ENCODE results near the gene SNAP29.
"Not testable (repeated sequence)": the region's sequence is repeated elsewhere in the genome, so short reads cannot be mapped to it uniquely, and the experiment has no call there.

The SNAP29 gene

GRCh38 chr22:20918663-20919218, 59.9 kb downstream of the SNAP29 start:
- Histone ChIP-seq H3K36me3 (ENCODE audit: control insufficient read depth, insufficient read depth, low read length) (peaks cover 11% of the 10 kb centered on the region), H3K9me3 (ENCODE audit: control insufficient read depth, low read length) (no peaks in the 10 kb centered on the region), H3K4me3 (ENCODE audit: extremely low read depth, insufficient read depth, low read length, poor library complexity, severe bottlenecking) (peak overlapping the region; percentile 100), H3K4me1 (ENCODE audit: control insufficient read depth, insufficient read depth, low read length, poor library complexity, severe bottlenecking) (peaks cover 13% of the 10 kb centered on the region), H3K27ac (ENCODE audit: low read depth, low read length, severe bottlenecking) (no peak overlapping the region)
- WGBS, 2 experiments (ENCODE audit: insufficient coverage in 2 of 2) = 3% methylated on average over 7 of the region's 19 CpGs; no CpG with 5 or more reads in 1 of the 2 experiments

- WGBS, 2 experiments (ENCODE audit: insufficient coverage in 2 of 2) = no CpG with 5 or more reads among the region's 4 CpGs
- peaks cover 20% of the 10 kb centered on the region for H3K36me3 ChIP-seq (ENCODE audit: control insufficient read depth, insufficient read depth, low read length)
- H3K4me1 ChIP-seq (ENCODE audit: control insufficient read depth, insufficient read depth, low read length, poor library complexity, severe bottlenecking) = peaks cover 13% of the 10 kb centered on the region
- no peak overlapping the region for H3K27ac ChIP-seq (ENCODE audit: low read depth, low read length, severe bottlenecking)
- peak overlapping the region; percentile 100 for H3K4me3 ChIP-seq (ENCODE audit: extremely low read depth, insufficient read depth, low read length, poor library complexity, severe bottlenecking)
- no peaks in the 10 kb centered on the region for H3K9me3 ChIP-seq (ENCODE audit: control insufficient read depth, low read length)
Measured at GRCh38 chr22:20919718-20920117, 60.9 kb downstream of the SNAP29 start.

GRCh38 chr22:20920881-20921203, 62.0 kb downstream of the SNAP29 start:
- Histone ChIP-seq H3K36me3 (ENCODE audit: control insufficient read depth, insufficient read depth, low read length) (peaks cover 31% of the 10 kb centered on the region), H3K9me3 (ENCODE audit: control insufficient read depth, low read length) (no peaks in the 10 kb centered on the region), H3K4me3 (ENCODE audit: extremely low read depth, insufficient read depth, low read length, poor library complexity, severe bottlenecking) (peak overlapping the region; percentile 100), H3K4me1 (ENCODE audit: control insufficient read depth, insufficient read depth, low read length, poor library complexity, severe bottlenecking) (peaks cover 13% of the 10 kb centered on the region), H3K27ac (ENCODE audit: low read depth, low read length, severe bottlenecking) (no peak overlapping the region)
- WGBS, 2 experiments (ENCODE audit: insufficient coverage in 2 of 2) = 80 to 82% methylated on average over 3 of the region's 3 CpGs

- 0 to 100% methylated on average over 1 of the region's 3 CpGs for WGBS, 2 experiments (ENCODE audit: insufficient coverage in 2 of 2)
- Histone ChIP-seq H3K36me3 (ENCODE audit: control insufficient read depth, insufficient read depth, low read length) (peaks cover 40% of the 10 kb centered on the region), H3K4me1 (ENCODE audit: control insufficient read depth, insufficient read depth, low read length, poor library complexity, severe bottlenecking) (peaks cover 13% of the 10 kb centered on the region), H3K27ac (ENCODE audit: low read depth, low read length, severe bottlenecking) (no peak overlapping the region), H3K4me3 (ENCODE audit: extremely low read depth, insufficient read depth, low read length, poor library complexity, severe bottlenecking) (no peak overlapping the region), H3K9me3 (ENCODE audit: control insufficient read depth, low read length) (no peaks in the 10 kb centered on the region)
Measured at GRCh38 chr22:20922141-20922751, 63.4 kb downstream of the SNAP29 start.

- no peak overlapping the region for H3K4me3 ChIP-seq (ENCODE audit: extremely low read depth, insufficient read depth, low read length, poor library complexity, severe bottlenecking)
- H3K9me3 ChIP-seq (ENCODE audit: control insufficient read depth, low read length) = no peaks in the 10 kb centered on the region
- H3K36me3 ChIP-seq (ENCODE audit: control insufficient read depth, insufficient read depth, low read length) = peaks cover 55% of the 10 kb centered on the region
- H3K27ac ChIP-seq (ENCODE audit: low read depth, low read length, severe bottlenecking) = no peak overlapping the region
- 86 to 100% methylated on average over 2 of the region's 2 CpGs for WGBS, 2 experiments (ENCODE audit: insufficient coverage in 2 of 2)
- H3K4me1 ChIP-seq (ENCODE audit: control insufficient read depth, insufficient read depth, low read length, poor library complexity, severe bottlenecking) = peaks cover 4% of the 10 kb centered on the region
Measured at GRCh38 chr22:20926243-20926642, 67.4 kb downstream of the SNAP29 start.

- H3K27ac ChIP-seq (ENCODE audit: low read depth, low read length, severe bottlenecking) = no peak overlapping the region
- H3K4me1 ChIP-seq (ENCODE audit: control insufficient read depth, insufficient read depth, low read length, poor library complexity, severe bottlenecking) = no peaks in the 10 kb centered on the region
- H3K9me3 ChIP-seq (ENCODE audit: control insufficient read depth, low read length) = no peaks in the 10 kb centered on the region
- H3K4me3 ChIP-seq (ENCODE audit: extremely low read depth, insufficient read depth, low read length, poor library complexity, severe bottlenecking) = no peak overlapping the region
- WGBS, 2 experiments (ENCODE audit: insufficient coverage in 2 of 2) = 89 to 90% methylated on average over 1 to 3 of the region's 4 CpGs
- H3K36me3 ChIP-seq (ENCODE audit: control insufficient read depth, insufficient read depth, low read length) = peaks cover 54% of the 10 kb centered on the region
Measured at GRCh38 chr22:20927940-20928572, 69.2 kb downstream of the SNAP29 start.

GRCh38 chr22:20928573-20928967, 69.8 kb downstream of the SNAP29 start:
- Histone ChIP-seq H3K4me3 (ENCODE audit: extremely low read depth, insufficient read depth, low read length, poor library complexity, severe bottlenecking) (no peak overlapping the region), H3K36me3 (ENCODE audit: control insufficient read depth, insufficient read depth, low read length) (peaks cover 52% of the 10 kb centered on the region), H3K9me3 (ENCODE audit: control insufficient read depth, low read length) (no peaks in the 10 kb centered on the region), H3K4me1 (ENCODE audit: control insufficient read depth, insufficient read depth, low read length, poor library complexity, severe bottlenecking) (no peaks in the 10 kb centered on the region), H3K27ac (ENCODE audit: low read depth, low read length, severe bottlenecking) (no peak overlapping the region)
- WGBS, 2 experiments (ENCODE audit: insufficient coverage in 2 of 2) = 100% methylated on average over 1 of the region's 4 CpGs

- Histone ChIP-seq H3K36me3 (ENCODE audit: control insufficient read depth, insufficient read depth, low read length) (peaks cover 55% of the 10 kb centered on the region), H3K4me1 (ENCODE audit: control insufficient read depth, insufficient read depth, low read length, poor library complexity, severe bottlenecking) (no peaks in the 10 kb centered on the region), H3K9me3 (ENCODE audit: control insufficient read depth, low read length) (no peaks in the 10 kb centered on the region), H3K4me3 (ENCODE audit: extremely low read depth, insufficient read depth, low read length, poor library complexity, severe bottlenecking) (no peak overlapping the region), H3K27ac (ENCODE audit: low read depth, low read length, severe bottlenecking) (no peak overlapping the region)
- no CpG with 5 or more reads among the region's 1 CpG for WGBS, 2 experiments (ENCODE audit: insufficient coverage in 2 of 2)
Measured at GRCh38 chr22:20930004-20930403, 71.2 kb downstream of the SNAP29 start.

- H3K9me3 ChIP-seq (ENCODE audit: control insufficient read depth, low read length); H3K27ac ChIP-seq (ENCODE audit: low read depth, low read length, severe bottlenecking); H3K4me3 ChIP-seq (ENCODE audit: extremely low read depth, insufficient read depth, low read length, poor library complexity, severe bottlenecking); H3K4me1 ChIP-seq (ENCODE audit: control insufficient read depth, insufficient read depth, low read length, poor library complexity, severe bottlenecking): not testable (repeated sequence)
- WGBS, 2 experiments (ENCODE audit: insufficient coverage in 2 of 2) = 93 to 98% methylated on average over 4 to 11 of the region's 12 CpGs
- peaks cover 55% of the 10 kb centered on the region for H3K36me3 ChIP-seq (ENCODE audit: control insufficient read depth, insufficient read depth, low read length)
Measured at GRCh38 chr22:20930435-20930834, 71.6 kb downstream of the SNAP29 start.

- Histone ChIP-seq H3K27ac (ENCODE audit: low read depth, low read length, severe bottlenecking) (no peak overlapping the region), H3K4me3 (ENCODE audit: extremely low read depth, insufficient read depth, low read length, poor library complexity, severe bottlenecking) (no peak overlapping the region), H3K36me3 (ENCODE audit: control insufficient read depth, insufficient read depth, low read length) (peaks cover 55% of the 10 kb centered on the region), H3K4me1 (ENCODE audit: control insufficient read depth, insufficient read depth, low read length, poor library complexity, severe bottlenecking) (peaks cover 4% of the 10 kb centered on the region), H3K9me3 (ENCODE audit: control insufficient read depth, low read length) (no peaks in the 10 kb centered on the region)
- WGBS, 2 experiments (ENCODE audit: insufficient coverage in 2 of 2) = 80 to 100% methylated on average over 1 of the region's 4 CpGs
Measured at GRCh38 chr22:20931126-20931654, 72.4 kb downstream of the SNAP29 start.

- Histone ChIP-seq H3K27ac (ENCODE audit: low read depth, low read length, severe bottlenecking) (no peak overlapping the region), H3K36me3 (ENCODE audit: control insufficient read depth, insufficient read depth, low read length) (peaks cover 66% of the 10 kb centered on the region), H3K4me1 (ENCODE audit: control insufficient read depth, insufficient read depth, low read length, poor library complexity, severe bottlenecking) (peaks cover 4% of the 10 kb centered on the region), H3K4me3 (ENCODE audit: extremely low read depth, insufficient read depth, low read length, poor library complexity, severe bottlenecking) (no peak overlapping the region), H3K9me3 (ENCODE audit: control insufficient read depth, low read length) (no peaks in the 10 kb centered on the region)
- 89 to 95% methylated on average over 6 of the region's 7 CpGs for WGBS, 2 experiments (ENCODE audit: insufficient coverage in 2 of 2)
Measured at GRCh38 chr22:20933910-20934309, 75.1 kb downstream of the SNAP29 start.

Measured in mesodermal cell (in vitro differentiated cells).